CD4-positive, alpha-beta T cell treated with Interleukin-12 subunit alpha and Interleukin-12 subunit beta, for 1 hour (primary cell): ENCODE measurements around the gene FAF2.
"Not testable (repeated sequence)": the region's sequence is repeated elsewhere in the genome, so short reads cannot be mapped to it uniquely, and the experiment has no call there.

Experiments
- DNase-seq: peaks from one replicate; pipeline ENCODE4 v3.0.0-alpha.2; 2020

FAF2 gene

DNA sequence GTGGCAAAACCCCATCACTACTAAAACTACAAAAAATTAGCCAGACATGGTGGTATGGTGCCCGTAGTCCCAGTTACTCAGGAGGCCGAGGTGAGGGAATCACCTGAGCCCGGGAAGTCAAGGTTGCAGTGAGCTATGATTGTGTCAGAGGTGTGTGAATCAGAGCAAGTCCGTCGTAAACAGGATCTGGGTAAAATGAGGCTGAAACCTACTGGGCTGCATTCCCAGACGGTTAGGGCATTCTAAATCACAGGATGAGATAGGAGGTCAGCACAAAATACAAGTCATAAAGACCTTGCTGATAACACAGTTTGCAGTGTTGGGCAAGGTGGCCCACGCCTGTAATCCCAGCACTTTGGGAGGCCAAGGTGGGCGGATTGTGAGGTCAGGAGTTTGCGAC is 29.9 kb upstream of the FAF2 start:
- DNase-seq, result no peak

DNA sequence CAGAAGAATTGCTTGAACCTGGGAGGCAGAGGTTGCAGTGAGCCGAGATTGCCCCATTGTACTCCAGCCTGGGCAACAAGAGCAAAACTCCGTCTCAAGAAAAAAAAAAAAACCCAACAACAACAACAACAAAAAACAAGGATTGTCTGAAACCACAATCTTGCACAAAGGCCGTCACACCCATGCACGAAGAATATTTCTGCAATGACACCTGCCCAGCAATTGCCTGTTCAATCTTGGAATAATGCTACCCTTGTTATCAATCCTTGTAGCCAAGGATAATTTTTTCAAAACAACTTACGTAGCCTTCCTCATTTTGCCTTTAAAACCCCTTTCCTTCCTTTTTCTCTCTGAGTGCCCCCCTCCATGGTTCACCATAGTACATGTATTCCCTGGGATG is 28.1 kb upstream of the FAF2 start:
- DNase-seq, result no peak

DNA sequence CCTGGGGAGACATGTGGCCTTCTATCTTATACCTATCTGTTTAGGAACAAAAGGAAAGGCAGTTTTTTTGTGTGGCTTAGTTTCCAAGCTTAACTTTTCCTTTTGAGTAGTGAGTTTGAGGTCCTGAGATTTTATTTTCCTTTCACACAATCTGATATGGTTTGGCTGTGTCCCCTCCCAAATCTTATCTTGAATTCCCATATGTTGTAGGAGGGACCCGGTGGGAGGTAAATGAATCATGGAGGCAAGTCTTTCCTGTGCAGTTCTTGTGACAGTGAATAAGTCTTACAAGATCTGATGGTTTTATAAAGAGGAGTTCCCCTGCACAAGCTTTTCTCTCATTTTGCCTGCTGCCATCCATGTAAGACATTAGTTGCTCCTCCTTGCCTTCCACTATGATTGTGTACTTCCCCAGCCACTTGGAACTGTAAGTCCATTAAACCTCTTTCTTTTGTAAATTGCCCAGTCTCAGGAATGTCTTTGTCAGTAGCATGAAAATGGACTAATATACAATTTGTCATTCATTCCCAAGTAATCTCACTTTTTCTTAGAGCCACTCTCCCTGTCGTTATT is 27.1 kb upstream of the FAF2 start:
- no peak for DNase-seq

DNA sequence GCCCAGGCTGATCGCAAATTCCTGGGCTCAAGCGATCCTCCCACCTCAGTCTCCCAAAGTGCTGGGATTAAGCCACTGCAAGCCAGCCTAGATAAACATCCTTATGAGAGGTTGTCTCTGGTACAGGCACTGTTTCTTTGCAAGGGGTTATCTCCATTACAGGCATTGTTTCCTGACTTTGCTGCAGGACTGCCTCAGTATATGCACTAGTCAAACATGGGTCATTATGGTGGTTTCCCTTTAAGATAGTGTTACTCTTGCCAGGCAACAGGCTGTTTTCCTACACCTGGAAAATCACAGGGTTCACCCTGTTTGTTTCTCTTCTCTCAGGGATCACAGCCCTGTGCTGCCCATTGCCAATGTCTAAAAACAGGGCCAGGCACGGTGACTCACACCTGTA is 24.0 kb upstream of the FAF2 start:
- no peak for DNase-seq

DNA sequence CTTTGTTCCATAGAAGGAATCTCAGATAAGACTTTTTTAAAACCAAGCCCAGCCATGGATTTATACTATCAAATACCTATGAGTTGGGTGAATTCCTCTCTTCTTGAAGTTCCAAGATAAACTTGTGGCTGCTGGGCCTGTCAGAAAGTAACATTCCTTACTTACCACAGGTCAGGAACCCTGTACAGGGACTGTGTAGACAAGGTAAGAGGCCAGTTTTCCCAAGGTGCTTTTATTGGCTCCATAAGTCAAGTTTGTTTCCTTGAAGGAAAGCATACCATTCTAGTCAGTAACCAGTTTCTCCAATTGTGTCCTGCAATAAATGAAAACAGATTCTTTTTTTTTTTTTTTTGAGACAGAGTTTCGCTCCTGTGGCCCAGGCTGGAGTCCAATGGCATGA is 23.0 kb upstream of the FAF2 start:
- no peak for DNase-seq

GRCh38 chr5:176425791-176426190 is 22.4 kb upstream of the FAF2 start:
- no peak for DNase-seq

GRCh38 chr5:176426876-176427275 is 21.3 kb upstream of the FAF2 start:
- DNase-seq, result no peak

GRCh38 chr5:176427971-176428370 is 20.2 kb upstream of the FAF2 start:
- no peak for DNase-seq

DNA sequence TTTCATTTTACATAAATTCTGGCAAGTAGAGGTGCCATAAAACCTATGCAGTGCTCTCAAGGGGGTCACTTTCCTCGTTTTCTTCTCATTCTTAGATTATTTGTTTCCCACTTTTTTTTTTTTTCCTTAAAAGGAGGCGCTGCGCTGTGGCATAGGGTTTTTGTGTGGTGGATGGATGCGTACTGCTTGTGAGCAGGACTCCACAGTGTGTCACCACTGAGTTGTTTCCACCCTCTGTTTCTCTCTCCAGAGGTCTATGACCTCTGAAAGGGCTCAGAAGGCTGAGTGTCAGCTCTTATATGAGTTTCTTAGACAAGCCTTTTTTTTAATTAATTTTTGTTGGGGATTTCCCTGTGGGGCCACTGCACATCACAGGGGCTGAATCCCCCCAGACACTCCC is 18.2 kb upstream of the FAF2 start:
- no peak for DNase-seq

- no peak for DNase-seq
Measured at GRCh38 chr5:176432707-176433106, 15.5 kb upstream of the FAF2 start.

- peak; percentile 7 for DNase-seq
Measured at GRCh38 chr5:176436656-176437055, 11.5 kb upstream of the FAF2 start.

GRCh38 chr5:176438959-176439757 is 9.0 kb upstream of the FAF2 start:
- no peak for DNase-seq

DNA sequence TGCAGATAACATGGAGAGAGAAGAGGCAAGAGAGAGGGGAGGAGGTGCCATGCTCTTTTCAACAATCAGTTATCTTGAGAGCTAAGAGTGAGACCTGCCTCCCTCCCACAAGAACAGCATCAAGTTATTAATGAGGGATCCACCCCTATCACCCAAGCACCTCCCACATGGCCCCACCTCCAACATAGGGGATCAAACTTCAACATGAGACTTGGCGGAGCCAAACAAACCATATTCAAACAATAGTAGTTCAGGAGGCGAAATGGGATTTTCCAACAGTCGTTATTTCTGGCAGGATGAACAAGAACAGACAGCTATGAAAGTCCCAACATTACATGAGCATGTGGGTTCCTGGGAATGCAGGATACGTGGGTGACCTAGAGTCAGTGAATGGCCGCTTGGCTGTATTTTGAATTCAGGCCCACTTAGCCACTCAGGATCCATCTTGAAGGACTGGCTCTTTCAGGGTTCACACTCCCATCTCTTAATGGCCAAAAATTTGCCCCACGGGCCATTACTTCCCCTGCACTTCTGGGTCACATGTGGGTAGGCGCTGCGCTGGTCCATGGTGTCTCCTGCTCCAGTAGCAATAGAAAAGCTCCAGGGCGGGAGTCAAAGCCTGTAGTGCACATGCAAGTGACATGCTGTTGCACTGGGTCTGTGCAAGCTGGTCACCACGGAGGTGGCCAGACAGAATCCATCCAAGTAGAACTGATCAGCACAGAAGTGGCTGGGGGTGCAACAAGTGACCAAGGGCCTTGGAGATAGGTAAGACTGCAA is 7.1 kb upstream of the FAF2 start:
- DNase-seq, result no peak

DNA sequence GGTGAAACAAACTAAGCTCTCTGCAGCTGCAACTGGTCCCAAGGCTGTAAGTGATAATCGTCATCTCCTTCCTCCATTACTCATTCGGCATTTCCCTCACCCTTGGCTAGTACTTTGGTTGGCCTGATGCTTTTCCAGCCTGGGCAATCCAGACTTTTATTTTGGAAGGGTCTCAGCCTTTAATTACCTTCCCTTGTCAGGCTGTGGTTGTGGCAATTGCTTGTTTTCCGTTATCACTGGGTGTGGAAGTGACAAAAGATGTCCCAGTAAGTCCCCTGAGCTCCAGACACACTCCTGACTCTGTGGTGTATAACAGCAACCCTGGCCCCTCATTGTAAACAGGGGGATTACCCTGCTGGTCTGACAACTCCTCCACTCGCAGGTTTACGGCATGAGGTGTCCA is 6.3 kb upstream of the FAF2 start:
- DNase-seq, result no peak

DNA sequence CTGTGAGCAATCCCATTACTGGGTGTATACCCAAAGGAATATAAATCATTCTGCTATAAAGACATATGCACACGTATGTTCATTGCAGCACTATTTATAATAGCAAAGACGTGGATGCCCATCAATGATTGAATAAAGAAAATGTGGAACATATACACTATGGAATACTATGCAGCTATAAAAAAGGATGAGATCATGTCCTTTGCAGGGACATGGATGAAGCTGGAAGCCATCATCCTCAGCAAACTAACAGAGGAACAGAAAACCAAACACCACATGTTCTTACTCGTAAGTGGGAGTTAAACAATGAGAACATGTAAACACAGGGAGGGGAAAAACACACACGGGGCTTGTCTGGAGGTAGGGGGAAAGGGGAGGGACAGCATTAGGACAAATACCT is 5.3 kb upstream of the FAF2 start:
- DNase-seq, result not testable (repeated sequence)

DNA sequence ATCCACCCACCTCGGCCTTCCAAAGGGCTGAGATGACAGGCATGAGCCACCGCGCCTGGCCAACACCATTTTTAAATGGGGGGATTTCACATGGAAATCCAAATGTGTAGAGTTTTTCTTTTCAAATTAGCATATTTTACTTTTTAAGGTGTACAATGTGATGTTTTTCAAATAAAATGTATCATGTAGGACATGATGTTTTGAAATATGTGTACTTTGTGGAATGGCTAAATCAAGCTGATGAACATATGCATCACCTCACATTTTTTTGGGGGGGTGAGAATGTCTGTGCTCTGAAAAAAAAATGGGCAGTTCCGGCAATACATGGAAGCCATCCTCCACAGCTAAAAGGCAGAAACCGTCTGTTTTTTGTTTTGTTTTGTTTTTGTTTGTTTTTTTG is 3.4 kb upstream of the FAF2 start:
- DNase-seq, result no peak

- no peak for DNase-seq
Measured at GRCh38 chr5:176446028-176446665, 2.0 kb upstream of the FAF2 start.

- peak; percentile 2 for DNase-seq
Measured at GRCh38 chr5:176446884-176447590, 1.1 kb upstream of the FAF2 start.

GRCh38 chr5:176447591-176447977 is 601 bp upstream of the FAF2 start:
- DNase-seq, result no peak

DNA sequence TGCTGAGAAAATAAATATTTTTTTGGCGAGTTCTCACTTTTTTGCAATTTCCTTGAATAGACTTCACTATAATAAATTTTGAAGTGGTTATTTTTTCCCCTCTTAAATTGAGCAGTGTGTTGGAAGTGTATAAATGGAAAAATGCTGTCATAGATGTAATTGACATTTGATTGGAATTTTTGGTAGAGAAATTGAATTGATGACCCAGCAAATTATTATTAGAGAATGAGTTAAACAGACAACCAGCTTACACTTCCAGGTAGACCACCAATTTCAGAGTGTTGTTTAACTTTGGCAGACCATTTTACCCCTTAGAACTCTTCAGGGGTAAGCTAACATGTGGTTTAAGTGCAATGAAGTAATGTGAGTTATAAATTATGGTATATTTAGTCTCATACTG is 1.9 kb downstream of the FAF2 start:
- DNase-seq, result no peak

GRCh38 chr5:176454724-176455394 is 6.7 kb downstream of the FAF2 start:
- DNase-seq, result no peak

- DNase-seq, result no peak
Measured at GRCh38 chr5:176458904-176459561, 10.8 kb downstream of the FAF2 start.
